ENCODE measurements around the gene TAF1. TPM values are rescaled to one million over a fixed set of nuclear protein-coding genes. Genes with fewer than 3 reads are reported as not detected.
"Not testable (repeated sequence)": the region's sequence is repeated elsewhere in the genome, so short reads cannot be mapped to it uniquely, and the experiment has no call there.

The TAF1 gene
- polyA plus RNA-seq, 3 donors: 43.0 to 45.8 (median 45.2) TPM

- not testable (repeated sequence) for DNase-seq (ENCODE audit: extremely low read depth in 1 of 11, low read depth in 9 of 11, low spot score in 4 of 11)
Observed at GRCh38 chrX:71391725-71392124, 25.6 kb downstream of the TAF1 start.

- no peak for DNase-seq (ENCODE audit: extremely low read depth in 1 of 11, low read depth in 9 of 11, low spot score in 4 of 11)
Observed at GRCh38 chrX:71393919-71394318, 27.8 kb downstream of the TAF1 start.

- DNase-seq (ENCODE audit: extremely low read depth in 1 of 11, low read depth in 9 of 11, low spot score in 4 of 11): no peak
Observed at GRCh38 chrX:71396576-71396975, 30.4 kb downstream of the TAF1 start.

- no peak for DNase-seq (ENCODE audit: extremely low read depth in 1 of 11, low read depth in 9 of 11, low spot score in 4 of 11)
Observed at GRCh38 chrX:71400710-71401109, 34.6 kb downstream of the TAF1 start.

GRCh38 chrX:71416260-71416659 lies 50.1 kb downstream of the TAF1 start:
- DNase-seq (ENCODE audit: extremely low read depth in 1 of 11, low read depth in 9 of 11, low spot score in 4 of 11): not testable (repeated sequence)

- DNase-seq (ENCODE audit: extremely low read depth in 1 of 11, low read depth in 9 of 11, low spot score in 4 of 11): no peak
Observed at GRCh38 chrX:71420686-71421085, 54.5 kb downstream of the TAF1 start.

GRCh38 chrX:71432733-71433132 lies 66.6 kb downstream of the TAF1 start:
- DNase-seq (ENCODE audit: extremely low read depth in 1 of 11, low read depth in 9 of 11, low spot score in 4 of 11): no peak

GRCh38 chrX:71438750-71439149 lies 72.6 kb downstream of the TAF1 start:
- DNase-seq (ENCODE audit: extremely low read depth in 1 of 11, low read depth in 9 of 11, low spot score in 4 of 11): no peak

- no peak for DNase-seq (ENCODE audit: extremely low read depth in 1 of 11, low read depth in 9 of 11, low spot score in 4 of 11)
Observed at GRCh38 chrX:71439420-71439819, 73.3 kb downstream of the TAF1 start.

GRCh38 chrX:71439896-71440295 lies 73.7 kb downstream of the TAF1 start:
- DNase-seq (ENCODE audit: extremely low read depth in 1 of 11, low read depth in 9 of 11, low spot score in 4 of 11): no peak

GRCh38 chrX:71440401-71440800 lies 74.2 kb downstream of the TAF1 start:
- no peak for DNase-seq (ENCODE audit: extremely low read depth in 1 of 11, low read depth in 9 of 11, low spot score in 4 of 11)

GRCh38 chrX:71441809-71442208 lies 75.7 kb downstream of the TAF1 start:
- not testable (repeated sequence) for DNase-seq (ENCODE audit: extremely low read depth in 1 of 11, low read depth in 9 of 11, low spot score in 4 of 11)

- DNase-seq (ENCODE audit: extremely low read depth in 1 of 11, low read depth in 9 of 11, low spot score in 4 of 11): no peak
Observed at GRCh38 chrX:71450433-71451106, 84.4 kb downstream of the TAF1 start.

GRCh38 chrX:71451518-71451917 lies 85.4 kb downstream of the TAF1 start:
- DNase-seq (ENCODE audit: extremely low read depth in 1 of 11, low read depth in 9 of 11, low spot score in 4 of 11): not testable (repeated sequence)

- DNase-seq (ENCODE audit: extremely low read depth in 1 of 11, low read depth in 9 of 11, low spot score in 4 of 11): no peak
Observed at GRCh38 chrX:71453056-71453455, 86.9 kb downstream of the TAF1 start.

- DNase-seq (ENCODE audit: extremely low read depth in 1 of 11, low read depth in 9 of 11, low spot score in 4 of 11): no peak
Observed at GRCh38 chrX:71454222-71454621, 88.1 kb downstream of the TAF1 start.

GRCh38 chrX:71458866-71459265 lies 92.7 kb downstream of the TAF1 start:
- no peak for DNase-seq (ENCODE audit: extremely low read depth in 1 of 11, low read depth in 9 of 11, low spot score in 4 of 11)

- no peak for DNase-seq (ENCODE audit: extremely low read depth in 1 of 11, low read depth in 9 of 11, low spot score in 4 of 11)
Observed at GRCh38 chrX:71464968-71465367, 98.8 kb downstream of the TAF1 start.

- DNase-seq (ENCODE audit: extremely low read depth in 1 of 11, low read depth in 9 of 11, low spot score in 4 of 11): no peak
Observed at GRCh38 chrX:71466979-71467523, 100.9 kb downstream of the TAF1 start.

- DNase-seq (ENCODE audit: extremely low read depth in 1 of 11, low read depth in 9 of 11, low spot score in 4 of 11): no peak
Observed at GRCh38 chrX:71475785-71476540, 109.8 kb downstream of the TAF1 start.
